ENCODE data around the gene INTS2.
"Not testable (repeated sequence)": the region's sequence is repeated elsewhere in the genome, so short reads cannot be mapped to it uniquely, and the experiment has no call there.

INTS2 gene

GRCh38 chr17:61927208-61928100 lies at the start of gene INTS2:
Gene INTS2, minus strand, starts transcription at chr17:61927982. Its CDS starts 1,338 bp downstream, at chr17:61926644.
- no peak for DNase-seq

- no peak for DNase-seq
These were observed 46.3 kb upstream of the INTS2 start for GRCh38 chr17:61974115-61974514.

GRCh38 chr17:61972311-61972710 lies 44.5 kb upstream of the INTS2 start:
- DNase-seq = no peak

GRCh38 chr17:61970030-61970429 lies 42.2 kb upstream of the INTS2 start:
- DNase-seq = no peak

- no peak for DNase-seq
These were observed 41.0 kb upstream of the INTS2 start for GRCh38 chr17:61968757-61969156.

- no peak for DNase-seq
These were observed 39.9 kb upstream of the INTS2 start for GRCh38 chr17:61967729-61968128.

- no peak for DNase-seq
These were observed 38.4 kb upstream of the INTS2 start for GRCh38 chr17:61966191-61966590.

GRCh38 chr17:61955619-61956018 lies 27.8 kb upstream of the INTS2 start:
- no peak for DNase-seq

GRCh38 chr17:61947367-61948078 lies 19.7 kb upstream of the INTS2 start:
- DNase-seq = no peak

GRCh38 chr17:61946359-61946758 lies 18.6 kb upstream of the INTS2 start:
- no peak for DNase-seq

GRCh38 chr17:61943117-61943516 lies 15.3 kb upstream of the INTS2 start:
- DNase-seq = no peak

GRCh38 chr17:61942085-61942484 lies 14.3 kb upstream of the INTS2 start:
- DNase-seq = no peak

GRCh38 chr17:61928101-61928436 lies 287 bp upstream of the INTS2 start:
- no peak for DNase-seq

- DNase-seq = no peak
These were observed 965 bp downstream of the INTS2 start for GRCh38 chr17:61926826-61927207.

GRCh38 chr17:61915162-61915561 lies 12.6 kb downstream of the INTS2 start:
- not testable (repeated sequence) for DNase-seq

GRCh38 chr17:61908292-61909037 lies 19.3 kb downstream of the INTS2 start:
- DNase-seq = no peak

- no peak for DNase-seq
These were observed 20.4 kb downstream of the INTS2 start for GRCh38 chr17:61907361-61907760.

- no peak for DNase-seq
These were observed 23.6 kb downstream of the INTS2 start for GRCh38 chr17:61904094-61904710.

- DNase-seq = no peak
These were observed 24.5 kb downstream of the INTS2 start for GRCh38 chr17:61903251-61903650.

GRCh38 chr17:61897548-61898180 lies 30.1 kb downstream of the INTS2 start:
- no peak for DNase-seq

- DNase-seq = no peak
These were observed 32.4 kb downstream of the INTS2 start for GRCh38 chr17:61895391-61895790.

GRCh38 chr17:61894310-61894709 lies 33.5 kb downstream of the INTS2 start:
- DNase-seq = not testable (repeated sequence)

GRCh38 chr17:61887733-61888132 lies 40.0 kb downstream of the INTS2 start:
- not testable (repeated sequence) for DNase-seq

Measured in cortex of kidney (tissue), 1 donor.